HUES64 (cell line): Measurements from ENCODE around the gene CER1.

ENCODE experiments used
- H3K27ac ChIP-seq: 2 replicates; pipeline ENCODE4 v1.7.0; 2013; ENCODE audit warnings: low read depth, low read length, inconsistent platforms
- H3K27me3 ChIP-seq: 2 replicates; pipeline ENCODE4 v1.6.1; 2013; ENCODE audit warnings: mild to moderate bottlenecking, low read length; ENCODE audit not compliant: insufficient read depth
- H3K36me3 ChIP-seq: 2 replicates; pipeline ENCODE4 v1.6.1; 2013; ENCODE audit warnings: mild to moderate bottlenecking, low read length; ENCODE audit not compliant: insufficient read depth
- H3K4me1 ChIP-seq: 2 replicates; pipeline ENCODE4 v1.6.1; 2013; ENCODE audit warnings: mild to moderate bottlenecking, low read length, moderate library complexity; ENCODE audit not compliant: insufficient read depth
- H3K4me3 ChIP-seq: 2 replicates; pipeline ENCODE4 v1.5.1; 2013; ENCODE audit warnings: mild to moderate bottlenecking, low read length, moderate library complexity
- H3K9ac ChIP-seq: 2 replicates; pipeline ENCODE4 v1.6.1; 2013; ENCODE audit warnings: mild to moderate bottlenecking, low read depth, low read length
- H3K9me3 ChIP-seq: 2 replicates; pipeline ENCODE4 v1.6.1; 2013; ENCODE audit warnings: low read depth, low read length; ENCODE audit not compliant: insufficient read depth
- WGBS: fragments of 150-250, 120-280 bp; methylation state at CpG from one replicate; pipeline ENCODE4 v1.1.7; 2013; ENCODE audit warnings: missing lambda C conversion rate; 5-methylcytosine and 5-hydroxymethylcytosine counted together

The CER1 gene

DNA sequence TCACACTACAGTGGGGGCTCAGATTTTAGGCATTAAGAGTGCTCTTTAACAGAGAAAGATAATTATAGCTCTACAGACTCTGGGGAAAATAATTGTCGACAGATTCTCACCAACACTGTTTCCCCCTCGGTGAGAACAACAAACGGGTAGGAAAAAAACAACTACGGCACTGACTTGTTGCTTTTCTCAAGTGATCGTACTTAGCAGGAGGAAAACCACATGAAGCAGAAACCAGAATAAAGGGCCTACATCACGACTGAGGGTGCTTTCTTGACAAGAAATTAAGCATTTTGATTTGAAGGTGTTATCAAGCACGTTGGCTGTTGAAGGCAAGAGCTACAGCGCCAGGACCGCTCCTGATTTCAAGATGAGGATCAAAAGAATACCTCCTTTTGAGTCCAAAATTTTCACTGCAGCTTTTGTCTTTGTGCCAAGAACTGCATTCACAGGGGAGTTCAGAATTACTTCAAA lies 27.2 kb upstream of the CER1 start:
- H3K4me3 ChIP-seq: no peak overlapping the region
- no peaks in the 10 kb centered on the region for H3K27me3 ChIP-seq
- no peak overlapping the region for H3K27ac ChIP-seq
- WGBS: 54% methylated on average over 9 of the region's 9 CpGs
- 0 out of 2 replicates have a peak overlapping the region, but pooled peaks have one; percentile 43 for H3K9ac ChIP-seq
- no peaks in the 10 kb centered on the region for H3K9me3 ChIP-seq
- H3K36me3 ChIP-seq: no peaks in the 10 kb centered on the region
- peaks cover 17% of the 10 kb centered on the region for H3K4me1 ChIP-seq

DNA sequence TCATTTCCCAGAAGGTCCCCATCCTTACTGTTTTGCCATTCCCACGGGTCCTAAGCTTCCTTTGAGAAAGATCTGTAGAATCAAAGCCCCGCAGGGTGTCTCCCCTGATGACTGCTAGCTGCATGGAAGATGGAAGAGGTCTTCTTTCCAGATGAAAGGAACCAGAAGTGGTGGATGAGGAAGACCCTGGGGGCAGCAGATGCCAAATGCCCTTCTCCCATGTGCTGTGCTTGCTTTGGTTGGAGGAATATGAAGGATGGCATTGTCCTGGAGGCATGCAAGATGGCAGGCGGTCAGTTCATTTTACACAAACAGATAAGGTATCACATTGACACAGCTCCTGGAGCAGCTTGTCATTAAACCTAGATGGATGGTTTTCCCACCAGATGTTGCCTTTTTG lies 25.8 kb upstream of the CER1 start:
- H3K27ac ChIP-seq: no peak overlapping the region
- H3K9ac ChIP-seq: no peak overlapping the region
- no peaks in the 10 kb centered on the region for H3K9me3 ChIP-seq
- no peak overlapping the region for H3K4me3 ChIP-seq
- H3K4me1 ChIP-seq: peaks cover 17% of the 10 kb centered on the region
- 94% methylated on average over 3 of the region's 3 CpGs for WGBS
- no peaks in the 10 kb centered on the region for H3K27me3 ChIP-seq
- no peaks in the 10 kb centered on the region for H3K36me3 ChIP-seq

DNA sequence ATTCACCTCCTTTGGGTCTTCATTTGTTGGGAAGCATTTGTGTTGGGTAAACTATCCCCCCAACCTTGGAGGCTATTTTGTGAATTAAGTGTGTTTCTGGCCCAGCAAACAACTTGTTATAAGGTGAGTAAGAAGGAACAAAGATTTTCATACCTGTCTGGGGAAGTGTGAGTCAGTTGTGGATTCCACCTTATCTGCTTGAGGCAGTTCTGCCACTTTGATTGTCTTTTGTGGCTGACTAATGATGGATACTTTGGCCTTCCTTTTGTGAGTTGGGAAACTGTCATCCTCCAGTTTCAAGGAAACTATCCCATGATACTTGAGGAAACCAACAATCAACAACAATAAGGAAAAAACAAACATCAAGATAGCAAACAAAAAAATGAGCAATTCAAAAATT lies 24.6 kb upstream of the CER1 start:
- Histone ChIP-seq H3K27ac (no peak overlapping the region), H3K27me3 (no peaks in the 10 kb centered on the region), H3K9me3 (no peaks in the 10 kb centered on the region), H3K9ac (no peak overlapping the region), H3K4me1 (peaks cover 17% of the 10 kb centered on the region), H3K4me3 (no peak overlapping the region), H3K36me3 (no peaks in the 10 kb centered on the region)

DNA sequence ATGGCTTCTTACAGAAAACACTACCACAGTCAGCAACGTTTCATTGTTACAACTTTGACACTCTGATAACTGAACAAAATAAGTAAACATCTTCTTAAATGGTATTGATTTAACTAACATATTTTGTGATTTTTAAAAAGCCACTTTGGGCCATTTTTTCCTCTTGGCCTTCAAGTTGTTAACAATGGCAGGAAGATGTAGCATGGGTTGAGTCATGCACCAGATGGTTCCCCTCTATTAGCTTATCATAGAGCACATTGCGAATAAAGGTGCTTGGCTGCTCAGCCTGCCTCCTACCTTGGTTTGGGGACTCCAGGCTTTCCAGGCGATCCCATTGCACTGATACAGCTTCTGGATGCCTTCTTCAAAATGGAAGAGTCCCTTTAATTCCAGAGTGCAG lies 24.1 kb upstream of the CER1 start:
- Histone ChIP-seq H3K27ac (no peak overlapping the region), H3K4me1 (peaks cover 17% of the 10 kb centered on the region), H3K4me3 (no peak overlapping the region), H3K36me3 (no peaks in the 10 kb centered on the region), H3K27me3 (no peaks in the 10 kb centered on the region), H3K9ac (no peak overlapping the region), H3K9me3 (no peaks in the 10 kb centered on the region)
- 83% methylated on average over 3 of the region's 3 CpGs for WGBS

DNA sequence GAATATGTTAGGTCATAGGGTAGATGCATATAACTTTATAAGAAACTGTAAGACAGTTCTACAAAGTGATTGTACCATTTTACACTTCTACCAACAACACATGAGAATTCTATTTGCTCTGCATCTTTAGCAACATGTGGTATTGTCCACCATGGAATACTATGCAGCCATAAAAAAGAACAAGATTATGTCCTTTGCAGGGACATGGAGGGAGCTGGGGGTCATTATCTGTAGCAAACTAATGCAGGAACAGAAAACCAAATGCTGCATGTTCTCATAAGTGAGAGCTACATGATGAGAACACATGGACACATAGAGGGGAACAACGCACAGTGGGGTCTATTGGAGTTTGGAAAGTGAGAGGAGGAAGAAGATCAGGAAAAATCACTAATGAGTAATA lies 22.2 kb upstream of the CER1 start:
- H3K9ac ChIP-seq: no peak overlapping the region
- H3K27ac ChIP-seq: no peak overlapping the region
- H3K4me3 ChIP-seq: no peak overlapping the region
- no peaks in the 10 kb centered on the region for H3K9me3 ChIP-seq
- H3K36me3 ChIP-seq: no peaks in the 10 kb centered on the region
- no peaks in the 10 kb centered on the region for H3K27me3 ChIP-seq
- H3K4me1 ChIP-seq: peaks cover 8% of the 10 kb centered on the region
- 100% methylated on average over 1 of the region's 1 CpG for WGBS

DNA sequence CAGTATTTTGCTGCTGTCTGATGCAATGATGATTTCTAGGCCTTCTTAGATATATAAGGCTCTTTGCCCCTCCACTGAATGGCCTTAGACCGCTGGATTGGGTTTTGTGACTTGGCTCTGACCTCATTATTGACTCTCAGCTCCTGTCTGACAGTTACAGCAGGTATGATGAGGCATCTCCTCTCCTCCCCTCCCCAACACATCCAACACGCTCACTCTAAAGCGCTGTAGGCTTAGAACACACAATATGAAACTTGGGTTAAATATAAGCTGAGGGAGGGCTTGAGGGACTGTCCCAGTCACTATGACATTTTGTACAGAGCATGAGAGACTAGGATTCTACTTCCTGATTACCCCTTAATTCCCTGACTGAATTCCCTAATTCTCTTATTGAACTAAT lies 18.8 kb upstream of the CER1 start:
- 75% methylated on average over 3 of the region's 3 CpGs for WGBS
- H3K27me3 ChIP-seq: no peaks in the 10 kb centered on the region
- H3K9me3 ChIP-seq: no peaks in the 10 kb centered on the region
- no peaks in the 10 kb centered on the region for H3K4me1 ChIP-seq
- H3K4me3 ChIP-seq: no peak overlapping the region
- no peak overlapping the region for H3K27ac ChIP-seq
- no peak overlapping the region for H3K9ac ChIP-seq
- no peaks in the 10 kb centered on the region for H3K36me3 ChIP-seq

DNA sequence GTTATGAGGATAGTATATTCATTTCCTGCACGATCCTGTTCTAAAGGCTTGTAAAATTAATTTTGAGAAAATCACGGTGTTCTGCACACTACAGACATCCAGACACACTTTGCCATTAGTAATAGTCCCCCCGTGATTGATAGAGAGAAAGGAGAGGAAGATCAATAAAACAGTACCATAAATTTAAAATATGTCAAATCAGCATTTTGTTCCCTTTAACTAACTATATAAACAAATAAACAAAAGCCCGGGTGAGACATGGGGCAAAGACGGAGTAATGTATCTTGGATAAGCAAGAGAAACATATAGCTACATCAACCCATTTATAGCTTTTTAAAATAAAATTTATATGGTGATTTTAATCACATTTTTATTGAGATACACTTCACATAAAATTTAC lies 10.6 kb upstream of the CER1 start:
- H3K9me3 ChIP-seq: no peaks in the 10 kb centered on the region
- no peak overlapping the region for H3K4me3 ChIP-seq
- H3K27ac ChIP-seq: no peak overlapping the region
- 100% methylated on average over 1 of the region's 5 CpGs for WGBS
- no peaks in the 10 kb centered on the region; the same call in 1 of the 2 replicates for H3K27me3 ChIP-seq
- no peaks in the 10 kb centered on the region for H3K4me1 ChIP-seq
- H3K9ac ChIP-seq: no peak overlapping the region
- H3K36me3 ChIP-seq: no peaks in the 10 kb centered on the region

DNA sequence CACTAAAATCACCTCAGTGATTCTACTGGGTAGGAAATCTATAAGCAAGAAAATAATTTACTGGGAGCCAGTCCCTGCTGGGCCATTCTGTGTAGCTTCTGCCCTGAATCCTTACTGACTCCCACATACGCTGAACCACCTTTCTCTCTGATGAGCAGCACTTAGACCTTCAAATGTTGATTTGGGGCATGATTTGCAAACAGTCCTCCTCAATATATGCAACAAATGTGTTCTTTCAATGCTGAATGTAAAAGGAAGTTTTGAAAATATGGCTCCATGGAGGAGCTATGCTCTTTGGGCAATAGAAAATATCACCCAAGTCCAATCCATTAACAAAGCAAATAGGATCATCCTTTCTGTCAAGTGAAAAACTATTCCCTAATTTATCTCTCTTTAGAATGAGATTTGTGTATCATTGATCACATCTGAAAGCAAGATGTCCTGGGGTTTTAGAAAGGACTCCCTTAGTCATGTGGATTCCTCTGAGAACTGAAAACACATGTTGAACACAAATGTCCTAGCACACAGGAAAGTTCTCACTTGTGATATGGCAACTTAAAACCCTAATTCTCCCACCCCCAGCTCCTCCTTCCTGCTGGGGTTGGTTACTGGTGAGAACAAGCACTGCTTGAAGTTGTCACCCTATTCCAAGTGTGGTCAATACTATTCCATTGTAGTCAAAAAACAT lies 8.9 kb upstream of the CER1 start:
- H3K36me3 ChIP-seq: no peaks in the 10 kb centered on the region
- H3K27me3 ChIP-seq: peaks cover 14% of the 10 kb centered on the region
- H3K27ac ChIP-seq: no peak overlapping the region
- H3K9me3 ChIP-seq: no peaks in the 10 kb centered on the region
- no peaks in the 10 kb centered on the region for H3K4me1 ChIP-seq
- no peak overlapping the region for H3K9ac ChIP-seq
- H3K4me3 ChIP-seq: no peak overlapping the region
- WGBS: 92% methylated on average over 1 of the region's 1 CpG

DNA sequence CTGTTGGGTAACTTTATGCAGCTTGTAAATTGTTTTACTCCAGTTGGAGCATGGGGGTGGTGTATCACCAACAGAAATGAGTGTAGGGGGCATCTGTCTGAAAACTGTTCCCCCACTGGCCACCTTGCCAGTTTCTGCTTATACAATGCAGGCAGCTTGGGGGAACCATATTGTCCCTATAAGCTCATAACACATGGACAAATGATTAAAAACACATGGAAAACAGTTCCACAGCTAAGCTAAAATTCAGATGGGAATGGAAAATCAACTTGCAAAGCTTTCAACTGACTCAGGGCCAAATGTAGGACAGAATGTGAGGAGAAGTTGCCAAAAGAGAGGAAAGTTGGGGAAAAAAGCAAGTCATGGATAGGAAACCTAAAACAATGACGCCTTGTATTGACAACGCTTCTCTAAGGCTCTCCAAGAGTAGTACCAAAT lies 7.9 kb upstream of the CER1 start:
- no peak overlapping the region for H3K9ac ChIP-seq
- WGBS: 91% methylated on average over 2 of the region's 2 CpGs
- no peaks in the 10 kb centered on the region for H3K4me1 ChIP-seq
- no peaks in the 10 kb centered on the region for H3K36me3 ChIP-seq
- peaks cover 23% of the 10 kb centered on the region for H3K27me3 ChIP-seq
- H3K9me3 ChIP-seq: no peaks in the 10 kb centered on the region
- H3K27ac ChIP-seq: no peak overlapping the region
- no peak overlapping the region for H3K4me3 ChIP-seq

DNA sequence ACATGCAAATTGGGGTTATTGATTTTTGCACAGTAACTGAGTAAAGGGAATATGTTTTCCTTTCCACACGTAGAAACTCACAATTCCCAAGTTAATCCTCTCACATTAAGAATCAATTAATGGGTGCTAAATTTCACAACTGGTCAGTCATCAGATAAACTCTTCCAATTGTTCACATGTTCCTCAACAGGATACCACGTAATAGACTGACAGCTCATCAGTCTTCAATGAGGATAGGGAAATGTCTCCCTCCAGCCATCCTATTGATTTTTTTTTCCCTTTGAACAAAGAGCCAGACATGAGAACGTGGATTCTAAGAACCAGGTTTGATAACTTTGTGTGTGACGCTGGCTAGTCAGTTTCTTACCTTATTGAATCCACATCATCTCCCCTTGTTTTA lies 768 bp upstream of the CER1 start:
- Histone ChIP-seq H3K4me1 (peaks cover 25% of the 10 kb centered on the region), H3K36me3 (peaks cover 11% of the 10 kb centered on the region; the same call in 1 of the 2 replicates), H3K9me3 (no peaks in the 10 kb centered on the region), H3K27ac (no peak overlapping the region), H3K4me3 (0 out of 2 replicates have a peak overlapping the region, but pooled peaks have one; percentile 2), H3K27me3 (peaks cover 89% of the 10 kb centered on the region), H3K9ac (no peak overlapping the region)
- WGBS: 16% methylated on average over 4 of the region's 4 CpGs

DNA sequence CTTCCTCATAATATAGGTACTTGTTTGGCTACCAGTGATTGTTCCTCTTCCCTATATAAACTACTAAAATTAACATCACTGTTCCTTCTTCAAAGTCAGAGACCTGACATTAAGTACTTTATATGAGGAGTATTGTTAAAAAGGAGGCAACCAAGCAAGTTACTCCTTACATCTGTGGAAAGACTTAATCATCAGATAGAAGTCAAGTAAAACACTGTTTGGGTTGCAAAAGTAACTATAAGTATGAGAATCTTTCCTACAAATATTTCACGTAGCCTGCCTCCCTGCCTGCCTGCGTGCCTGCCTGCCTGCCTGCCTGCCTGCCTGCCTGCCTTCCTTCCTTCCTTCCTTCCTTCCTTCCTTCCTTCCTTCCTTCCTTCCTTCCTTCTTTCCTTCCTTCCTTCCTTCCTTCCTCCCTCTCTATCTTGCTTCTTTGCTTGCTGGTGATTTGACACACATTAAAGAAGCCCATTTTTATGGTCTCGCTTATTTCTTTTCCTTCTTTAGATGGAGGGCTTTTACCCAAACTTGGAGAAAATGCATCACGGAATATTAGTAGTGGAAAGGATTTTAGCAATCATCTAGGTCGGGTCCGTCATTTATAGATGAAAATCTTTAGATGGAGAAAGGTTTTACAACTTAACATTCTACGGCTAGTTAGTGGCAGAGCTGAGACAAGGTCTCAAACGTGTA lies 3.2 kb downstream of the CER1 start:
- Histone ChIP-seq H3K27me3 (peaks cover 64% of the 10 kb centered on the region), H3K4me3 (peak overlapping the region; percentile 49), H3K9me3 (no peaks in the 10 kb centered on the region), H3K36me3 (peaks cover 42% of the 10 kb centered on the region; the same call in 1 of the 2 replicates), H3K4me1 (peaks cover 25% of the 10 kb centered on the region), H3K9ac (no peak overlapping the region), H3K27ac (no peak overlapping the region)
- 87% methylated on average over 8 of the region's 8 CpGs for WGBS
